ENCODE data around the gene STK32B.

GRCh38 chr4:5383191-5383980 is 332.1 kb downstream of the STK32B start:
- TF ChIP-seq CTCF (IDR thresholded peaks at IDR 0.05) = no peak
- no peak for TF ChIP-seq POLR2AphosphoS5 (IDR thresholded peaks at IDR 0.05; ENCODE audit: low read depth, low read length)

All from Panc1 (cell line).